Muscle layer of colon (tissue), 2 donors: ENCODE data around the gene PPIE.
"Not testable (repeated sequence)": the region's sequence is repeated elsewhere in the genome, so short reads cannot be mapped to it uniquely, and the experiment has no call there.

ENCODE experiments used
- H3K27ac ChIP-seq: one replicate; pipeline ENCODE4 v1.7.0; 2013; ENCODE audit warnings: low read depth, mild to moderate bottlenecking, low read length, moderate library complexity
- H3K27me3 ChIP-seq, 2 donors: one replicate each; pipeline ENCODE4 v1.7.0; 2013; ENCODE audit warnings: low read length in 2 of 2, mild to moderate bottlenecking in 2 of 2; ENCODE audit not compliant: insufficient read depth in 2 of 2, control insufficient read depth in 1 of 2
- H3K36me3 ChIP-seq: one replicate; pipeline ENCODE4 v1.7.0; 2013; ENCODE audit warnings: mild to moderate bottlenecking, low read length; ENCODE audit not compliant: insufficient read depth
- H3K4me1 ChIP-seq: one replicate; pipeline ENCODE4 v1.7.0; 2013; ENCODE audit warnings: mild to moderate bottlenecking, low read length; ENCODE audit not compliant: insufficient read depth
- H3K4me3 ChIP-seq, 2 donors: one replicate each; pipeline ENCODE4 v1.7.0; 2013; ENCODE audit warnings: low read length in 2 of 2, low read depth in 1 of 2, mild to moderate bottlenecking in 1 of 2, moderate library complexity in 1 of 2
- H3K9ac ChIP-seq: one replicate; pipeline ENCODE4 v1.7.0; 2013; ENCODE audit warnings: low read length
- H3K9me3 ChIP-seq: one replicate; pipeline ENCODE4 v1.7.0; 2013; ENCODE audit warnings: mild to moderate bottlenecking, low read length
- donor health status: abdominal sarcoma.
- donor health status: Adenocarcinoma of cecum.

PPIE gene

GRCh38 chr1:39773369-39773979 is 34.8 kb downstream of the PPIE start:
- not testable (repeated sequence) for H3K27ac ChIP-seq, H3K9ac ChIP-seq, H3K4me1 ChIP-seq, H3K9me3 ChIP-seq, H3K36me3 ChIP-seq, H3K4me3 ChIP-seq, H3K27me3 ChIP-seq

- not testable (repeated sequence) for H3K27ac ChIP-seq, H3K9ac ChIP-seq, H3K27me3 ChIP-seq, H3K9me3 ChIP-seq, H3K4me1 ChIP-seq, H3K4me3 ChIP-seq, H3K36me3 ChIP-seq
Observed at GRCh38 chr1:39775141-39775540, 36.5 kb downstream of the PPIE start.

- H3K9me3 ChIP-seq, H3K4me1 ChIP-seq, H3K9ac ChIP-seq, H3K27ac ChIP-seq, H3K27me3 ChIP-seq, H3K4me3 ChIP-seq, H3K36me3 ChIP-seq: not testable (repeated sequence)
Observed at GRCh38 chr1:39775676-39776399, 37.2 kb downstream of the PPIE start.

GRCh38 chr1:39776400-39776713 is 37.7 kb downstream of the PPIE start:
- H3K9ac ChIP-seq = no peak overlapping the region
- H3K36me3 ChIP-seq = no peaks in the 10 kb centered on the region
- no peaks in the 10 kb centered on the region for H3K4me1 ChIP-seq
- H3K4me3 ChIP-seq = no peak overlapping the region
- H3K27ac ChIP-seq = no peak overlapping the region
- no peaks in the 10 kb centered on the region for H3K27me3 ChIP-seq
- H3K9me3 ChIP-seq = no peaks in the 10 kb centered on the region

GRCh38 chr1:39776886-39777285 is 38.2 kb downstream of the PPIE start:
- Histone ChIP-seq H3K27ac (no peak overlapping the region), H3K4me3 (no peak overlapping the region), H3K4me1 (no peaks in the 10 kb centered on the region), H3K27me3 (no peaks in the 10 kb centered on the region), H3K9me3 (no peaks in the 10 kb centered on the region), H3K9ac (no peak overlapping the region), H3K36me3 (no peaks in the 10 kb centered on the region)

GRCh38 chr1:39777306-39777705 is 38.6 kb downstream of the PPIE start:
- Histone ChIP-seq H3K27ac (no peak overlapping the region), H3K4me3 (no peak overlapping the region)

GRCh38 chr1:39777896-39778295 is 39.2 kb downstream of the PPIE start:
- not testable (repeated sequence) for H3K9ac ChIP-seq

More at GRCh38 chr1:39777306-39777705, 38.6 kb downstream of the PPIE start:
- no peaks in the 10 kb centered on the region for H3K36me3 ChIP-seq
- H3K9ac ChIP-seq = no peak overlapping the region
- H3K27me3 ChIP-seq = no peaks in the 10 kb centered on the region
- no peaks in the 10 kb centered on the region for H3K9me3 ChIP-seq
- H3K4me1 ChIP-seq = no peaks in the 10 kb centered on the region

GRCh38 chr1:39778463-39779099 is 39.9 kb downstream of the PPIE start:
- not testable (repeated sequence) for H3K4me1 ChIP-seq, H3K27ac ChIP-seq, H3K36me3 ChIP-seq, H3K9ac ChIP-seq, H3K27me3 ChIP-seq, H3K9me3 ChIP-seq, H3K4me3 ChIP-seq

More at GRCh38 chr1:39777896-39778295, 39.2 kb downstream of the PPIE start:
- H3K4me3 ChIP-seq, H3K27me3 ChIP-seq, H3K27ac ChIP-seq, H3K9me3 ChIP-seq, H3K36me3 ChIP-seq, H3K4me1 ChIP-seq: not testable (repeated sequence)

- H3K27ac ChIP-seq = no peak overlapping the region
- H3K4me3 ChIP-seq = no peak overlapping the region
- no peaks in the 10 kb centered on the region for H3K27me3 ChIP-seq
- no peaks in the 10 kb centered on the region for H3K4me1 ChIP-seq
- H3K9ac ChIP-seq = no peak overlapping the region
- H3K36me3 ChIP-seq = no peaks in the 10 kb centered on the region
- H3K9me3 ChIP-seq = no peaks in the 10 kb centered on the region
Observed at GRCh38 chr1:39779137-39779536, 40.5 kb downstream of the PPIE start.

- no peak overlapping the region for H3K4me3 ChIP-seq
- no peaks in the 10 kb centered on the region for H3K36me3 ChIP-seq
- H3K27me3 ChIP-seq = no peaks in the 10 kb centered on the region
- H3K4me1 ChIP-seq = no peaks in the 10 kb centered on the region
- H3K9ac ChIP-seq = no peak overlapping the region
- no peak overlapping the region for H3K27ac ChIP-seq
- H3K9me3 ChIP-seq = no peaks in the 10 kb centered on the region
Observed at GRCh38 chr1:39779821-39780220, 41.1 kb downstream of the PPIE start.

- H3K36me3 ChIP-seq = no peaks in the 10 kb centered on the region
- H3K4me1 ChIP-seq = no peaks in the 10 kb centered on the region
- no peaks in the 10 kb centered on the region for H3K9me3 ChIP-seq
- H3K9ac ChIP-seq = no peak overlapping the region
- H3K4me3 ChIP-seq = no peak overlapping the region
- no peak overlapping the region for H3K27ac ChIP-seq
- no peaks in the 10 kb centered on the region for H3K27me3 ChIP-seq
Observed at GRCh38 chr1:39781349-39781715, 42.6 kb downstream of the PPIE start.

GRCh38 chr1:39782103-39782502 is 43.4 kb downstream of the PPIE start:
- no peaks in the 10 kb centered on the region for H3K27me3 ChIP-seq

More at GRCh38 chr1:39782103-39782502, 43.4 kb downstream of the PPIE start:
- H3K36me3 ChIP-seq = no peaks in the 10 kb centered on the region
- H3K4me1 ChIP-seq = no peaks in the 10 kb centered on the region
- H3K9me3 ChIP-seq = no peaks in the 10 kb centered on the region
- no peak overlapping the region for H3K4me3 ChIP-seq
- H3K27ac ChIP-seq = no peak overlapping the region
- H3K9ac ChIP-seq = no peak overlapping the region
